MM.1S (cell line): Measurements from ENCODE around the gene MAP3K20.

Experiments
- EZH2 ChIP-seq: fragments of 300-600 bp; sonication (generic); optimal IDR thresholded peaks from 2 replicates; pipeline ENCODE3; 2017; ENCODE audit warnings: low read depth, mild to moderate bottlenecking, antibody characterized with exemption, low read length, mixed read lengths
- TF ChIP-seq, protein P1 (sequence below): fragments of 300-600 bp; sonication (generic); IDR thresholded peaks from 2 replicates; pipeline ENCODE4 v1.5.1; 2016; ENCODE audit warnings: antibody characterized with exemption, low read length, mixed read lengths

DNA sequence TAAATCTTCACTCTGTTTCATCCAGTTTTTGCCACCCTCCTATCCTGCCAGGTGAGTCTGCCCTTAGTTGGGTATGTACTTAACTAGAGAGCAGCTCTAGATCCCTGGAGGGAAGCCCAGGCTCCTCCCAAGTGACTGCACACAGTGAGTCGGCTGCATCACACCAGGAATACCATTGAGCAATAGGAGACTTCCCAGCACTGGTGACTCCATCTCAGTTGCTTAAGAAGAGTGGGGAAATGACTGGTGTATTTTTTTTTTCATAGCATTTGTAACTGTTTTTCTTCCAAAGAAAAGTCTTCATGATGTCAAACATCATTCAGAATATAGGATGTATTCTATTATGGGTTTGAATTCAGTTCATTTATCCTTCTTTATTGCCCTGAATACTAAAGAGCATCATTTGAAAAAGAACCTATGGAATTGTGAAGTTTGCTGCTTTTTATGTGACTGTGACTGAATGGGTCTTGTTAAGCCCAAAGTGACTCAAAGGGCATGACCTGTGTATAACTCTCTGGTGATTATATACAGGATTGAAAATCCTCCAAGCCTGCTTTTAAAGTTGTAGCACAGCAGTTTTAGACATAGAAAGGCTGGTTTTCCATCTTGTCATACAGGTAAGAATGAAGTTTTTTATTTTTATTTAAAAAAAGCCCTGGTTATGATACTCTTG, 84.3 kb downstream of the MAP3K20 start:
- TF ChIP-seq, protein P1, sequence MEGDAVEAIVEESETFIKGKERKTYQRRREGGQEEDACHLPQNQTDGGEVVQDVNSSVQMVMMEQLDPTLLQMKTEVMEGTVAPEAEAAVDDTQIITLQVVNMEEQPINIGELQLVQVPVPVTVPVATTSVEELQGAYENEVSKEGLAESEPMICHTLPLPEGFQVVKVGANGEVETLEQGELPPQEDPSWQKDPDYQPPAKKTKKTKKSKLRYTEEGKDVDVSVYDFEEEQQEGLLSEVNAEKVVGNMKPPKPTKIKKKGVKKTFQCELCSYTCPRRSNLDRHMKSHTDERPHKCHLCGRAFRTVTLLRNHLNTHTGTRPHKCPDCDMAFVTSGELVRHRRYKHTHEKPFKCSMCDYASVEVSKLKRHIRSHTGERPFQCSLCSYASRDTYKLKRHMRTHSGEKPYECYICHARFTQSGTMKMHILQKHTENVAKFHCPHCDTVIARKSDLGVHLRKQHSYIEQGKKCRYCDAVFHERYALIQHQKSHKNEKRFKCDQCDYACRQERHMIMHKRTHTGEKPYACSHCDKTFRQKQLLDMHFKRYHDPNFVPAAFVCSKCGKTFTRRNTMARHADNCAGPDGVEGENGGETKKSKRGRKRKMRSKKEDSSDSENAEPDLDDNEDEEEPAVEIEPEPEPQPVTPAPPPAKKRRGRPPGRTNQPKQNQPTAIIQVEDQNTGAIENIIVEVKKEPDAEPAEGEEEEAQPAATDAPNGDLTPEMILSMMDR: no peak
- no peak for TF ChIP-seq EZH2
